ENCODE data around the gene SMC4. TPM values are rescaled to one million over a fixed set of nuclear protein-coding genes. Genes with fewer than 3 reads are reported as not detected.

SMC4 gene
- total and polyA plus RNA-seq, 10 of the 15 experiments (the other 5 are each of a cell fraction or from before 2014, with no cell fraction given), result 75.6 to 288 (median 136) TPM

- POLR2A ChIA-PET, result no interaction called here
- TF ChIP-seq RAD51 (IDR thresholded peaks at IDR 0.05), result no peak
- no peak for TF ChIP-seq ELK1 (IDR thresholded peaks at IDR 0.05; ENCODE audit: low read depth, low read length)
- TF ChIP-seq ZBED1 (IDR thresholded peaks at IDR 0.05; ENCODE audit: borderline replicate concordance), result no peak
- TF ChIP-seq MYB (IDR thresholded peaks at IDR 0.05; ENCODE audit: borderline replicate concordance, low read depth, low read length), result no peak
- TF ChIP-seq RUNX3 (IDR thresholded peaks at IDR 0.05; ENCODE audit: low read length), result no peak
- no peak for TF ChIP-seq DPF2 (IDR thresholded peaks at IDR 0.05)
- TF ChIP-seq LARP7 (IDR thresholded peaks at IDR 0.05), result no peak
- TF ChIP-seq ATF7 (IDR thresholded peaks at IDR 0.05; ENCODE audit: low read depth), result no peak
- TF ChIP-seq SIX5 (IDR thresholded peaks at IDR 0.05; ENCODE audit: low read depth, low read length, severe bottlenecking), result no peak
- TF ChIP-seq FOXK2 (IDR thresholded peaks at IDR 0.05), result no peak
- no peak for TF ChIP-seq NKRF (conservative IDR thresholded peaks at IDR 0.05)
- no peak for TF ChIP-seq CEBPB (IDR thresholded peaks at IDR 0.05; ENCODE audit: borderline replicate concordance in 1 of 2, low read depth in 2 of 2, low read length in 2 of 2)
- TF ChIP-seq TAF1 (IDR thresholded peaks at IDR 0.05; ENCODE audit: borderline replicate concordance, low read depth, low read length), result no peak
- no peak for TF ChIP-seq CTCF (IDR thresholded peaks at IDR 0.05 in 2 of 3, conservative IDR thresholded peaks at IDR 0.05 in 1 of 3; ENCODE audit: control insufficient read depth in 2 of 3, extremely low read depth in 1 of 3, insufficient read depth in 1 of 3, low read depth in 3 of 3, low read length in 3 of 3)
- no peak for TF ChIP-seq BHLHE40 (IDR thresholded peaks at IDR 0.05; ENCODE audit: borderline replicate concordance in 1 of 2, low read depth in 2 of 2, low read length in 1 of 2)
- no peak for TF ChIP-seq RELA (IDR thresholded peaks at IDR 0.05; ENCODE audit: borderline replicate concordance, partially characterized antibody)
- TF ChIP-seq HDAC6 (IDR thresholded peaks at IDR 0.05; ENCODE audit: unreplicated experiment), result no peak
- intact Hi-C loops (cut with micrococcal nuclease; ENCODE audit: unreplicated experiment), result no loop called here
- H3K9ac ChIP-seq (ENCODE audit: control insufficient read depth, insufficient read depth, low read length), result no peak overlapping the region
- H4K20me1 ChIP-seq (ENCODE audit: control insufficient read depth, insufficient read depth), result no peaks in the 10 kb centered on the region
- CTCF ChIA-PET, result no interaction called here
- no peak overlapping the region for H3K4me3 ChIP-seq
- in situ Hi-C loops (cut with MboI), result no loop called here
- no peaks in the 10 kb centered on the region; the same call in 1 of the 2 replicates for H3K4me1 ChIP-seq (ENCODE audit: control insufficient read depth, insufficient read depth, low read length)
- WGBS (ENCODE audit: insufficient coverage, insufficient replicate concordance, low lambda C conversion rate, missing lambda C conversion rate), result 41% methylated on average over 2 of the region's 2 CpGs
- SMC1A ChIA-PET (ENCODE audit: uncharacterized antibody, unreplicated experiment), result interaction anchor here (0.7 to 1.2 kb wide), 2 partner anchors 10 to 77 kb away, joined by 3 read pairs; no protein-coding TSS in a partner anchor
- no TSS peak for BruUV-seq (replicated peaks)
- H3K36me3 ChIP-seq (ENCODE audit: control insufficient read depth in 2 of 2, insufficient read depth in 2 of 2, low read length in 1 of 2), result no peaks in the 10 kb centered on the region
- no peak overlapping the region for H3K27ac ChIP-seq (ENCODE audit: control insufficient read depth, insufficient read depth)
- H3K27me3 ChIP-seq (replicated peaks in 1 of 2; ENCODE audit: control insufficient read depth in 2 of 2, insufficient read depth in 2 of 2, low read length in 1 of 2), result no peaks in the 10 kb centered on the region
- H3K79me2 ChIP-seq (ENCODE audit: control insufficient read depth, insufficient read depth, low read length), result no peaks in the 10 kb centered on the region
- no peak overlapping the region for H3K4me2 ChIP-seq (ENCODE audit: control insufficient read depth, insufficient read depth)
- no peak for DNase-seq (ENCODE audit: low read depth, low spot score)
- no peak overlapping the region for H2AFZ ChIP-seq (ENCODE audit: control insufficient read depth, low read depth, low read length)
- peaks cover 11% of the 10 kb centered on the region for H3K9me3 ChIP-seq (replicated peaks; ENCODE audit: control insufficient read depth, insufficient read depth, low read length)
- no peak for FAIRE-seq
- RAD21 ChIA-PET (ENCODE audit: unreplicated experiment), result no interaction called here
- ATAC-seq, result peak; percentile 44; the same call in 1 of the 3 replicates
These were observed 72.4 kb downstream of the SMC4 start for GRCh38 chr3:160471892-160472291.

Measured in GM12878 (cell line).